Measurements from ENCODE around the gene TMEM181.

DNA sequence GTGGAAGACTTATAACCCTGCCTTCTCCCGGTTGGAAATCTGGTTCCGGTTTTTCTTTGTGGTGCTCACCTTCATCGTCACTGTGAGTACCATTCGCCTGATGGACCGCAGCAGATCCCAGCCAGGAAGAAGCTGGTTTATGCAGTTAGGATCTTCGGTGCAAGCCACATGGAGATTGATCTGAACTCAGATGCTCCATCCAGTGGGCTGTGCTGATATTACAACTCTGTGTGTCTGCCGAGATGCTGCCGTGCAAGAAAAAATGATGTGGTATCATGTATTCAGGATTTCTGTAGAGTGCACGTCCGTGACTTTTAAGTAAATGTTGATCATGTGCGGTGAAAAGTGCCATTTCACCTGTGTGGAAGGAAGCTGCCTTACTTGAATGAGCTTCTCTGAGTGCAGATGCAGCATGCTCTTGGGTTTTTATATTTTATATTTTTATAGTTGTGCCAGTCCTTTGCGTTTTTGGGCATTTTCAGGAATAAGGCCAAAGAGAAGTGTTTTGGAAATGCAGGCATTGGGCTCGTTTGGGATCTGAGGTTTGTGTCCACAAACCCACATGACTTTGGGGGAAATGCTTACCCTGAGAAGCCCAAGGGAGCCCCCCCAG, 45.5 kb downstream of the TMEM181 start:
- TF ChIP-seq CTCF (IDR thresholded peaks at IDR 0.05; ENCODE audit: low read depth, low read length) = peak; percentile 61
- no peak for TF ChIP-seq EZH2phosphoT487 (IDR thresholded peaks at IDR 0.05; ENCODE audit: low read depth)

All from OCI-LY3 (cell line).